ENCODE measurements around the gene RITA1. TPM values are rescaled to one million over a fixed set of nuclear protein-coding genes. Genes with fewer than 3 reads are reported as not detected.
"Not testable (repeated sequence)": the region's sequence is repeated elsewhere in the genome, so short reads cannot be mapped to it uniquely, and the experiment has no call there.

Gene RITA1
- total RNA-seq (12.7 TPM), polyA plus RNA-seq (ENCODE audit: insufficient read depth in 1 of 8, insufficient read length in 8 of 8, low replicate concordance in 1 of 8) (10 to 100 TPM in 4 of 8 donors, 1 to 10 TPM in 4; 9.3 to 11.7 (median 10.0) TPM)
- long read RNA-seq, donor 1, partial matches to known transcripts, result 0 of 5 reads
- long read RNA-seq, donor 1, other reads (novel, unspliced or antisense), result 0 of 5 reads
- long read RNA-seq, donor 2, partial matches to known transcripts, result 0 of 1 reads
- long read RNA-seq, donor 2, other reads (novel, unspliced or antisense), result 0 of 1 reads
- long read RNA-seq, donor 3, transcript RITA1-201 (4 exons, 2,053 nt), result major isoform, 12 of 14 reads
- long read RNA-seq, donor 3, partial matches to known transcripts, result 0 of 14 reads
- long read RNA-seq, donor 3, other reads (novel, unspliced or antisense), result 0 of 14 reads
- long read RNA-seq, donor 4, partial matches to known transcripts, result 0 of 3 reads
- long read RNA-seq, donor 4, other reads (novel, unspliced or antisense), result 0 of 3 reads
- long read RNA-seq, donor 5, transcript RITA1-201 (4 exons, 2,053 nt), result major isoform, 7 of 8 reads
- long read RNA-seq, donor 5, partial matches to known transcripts, result 0 of 8 reads
- long read RNA-seq, donor 5, other reads (novel, unspliced or antisense), result 0 of 8 reads
- long read RNA-seq, donor 6, transcript RITA1-201 (4 exons, 2,053 nt), result major isoform, 6 of 7 reads
- long read RNA-seq, donor 6, partial matches to known transcripts, result 0 of 7 reads
- long read RNA-seq, donor 6, other reads (novel, unspliced or antisense), result 0 of 7 reads
- long read RNA-seq, donor 7, partial matches to known transcripts, result 0 of 4 reads
- long read RNA-seq, donor 7, other reads (novel, unspliced or antisense), result 0 of 4 reads
- long read RNA-seq, donor 8, partial matches to known transcripts, result 0 of 1 reads
- long read RNA-seq, donor 8, other reads (novel, unspliced or antisense), result 0 of 1 reads
- long read RNA-seq, donor 9, partial matches to known transcripts, result 0 of 4 reads
- long read RNA-seq, donor 9, other reads (novel, unspliced or antisense), result 0 of 4 reads
- long read RNA-seq, donor 10, partial matches to known transcripts, result 0 of 5 reads
- long read RNA-seq, donor 10, other reads (novel, unspliced or antisense), result 0 of 5 reads
- long read RNA-seq, donor 11, partial matches to known transcripts, result 0 of 4 reads
- long read RNA-seq, donor 11, other reads (novel, unspliced or antisense), result 0 of 4 reads

GRCh38 chr12:113185180-113186032 is at the start of gene RITA1, which contains the start of gene DDX54:
TSS of gene RITA1 (plus strand) at chr12:113185721. CDS start at chr12:113186747, 1,026 bp downstream.
TSS of gene DDX54 (minus strand) at chr12:113185478. CDS start at chr12:113185451, 27 bp downstream.
- Histone ChIP-seq H3K27me3 (ENCODE audit: control insufficient read depth, insufficient read depth, low read length) (no peaks in the 10 kb centered on the region), H3K9me3 (replicated peaks; ENCODE audit: control insufficient read depth, low read depth, low read length) (no peaks in the 10 kb centered on the region), H3K27ac (ENCODE audit: low read length) (peak within 1 kb of the TSS; percentile 97), H3K4me3 (ENCODE audit: low read length) (peak within 1 kb of the TSS; percentile 98), H3K36me3 (ENCODE audit: control insufficient read depth, insufficient read depth, low read length) (peaks cover 25% of the 10 kb centered on the region), H3K4me1 (ENCODE audit: control insufficient read depth, insufficient read depth, low read length) (peaks cover 19% of the 10 kb centered on the region)
- under 1% methylated on average over 77 of the region's 89 CpGs for WGBS (ENCODE audit: insufficient coverage)
- peak; percentile 88 for DNase-seq

- Histone ChIP-seq H3K4me1 (ENCODE audit: control insufficient read depth, insufficient read depth, low read length) (peaks cover 4% of the 10 kb centered on the region), H3K36me3 (ENCODE audit: control insufficient read depth, insufficient read depth, low read length) (no peaks in the 10 kb centered on the region), H3K9me3 (replicated peaks; ENCODE audit: control insufficient read depth, low read depth, low read length) (no peaks in the 10 kb centered on the region), H3K4me3 (ENCODE audit: low read length) (no peak overlapping the region), H3K27ac (ENCODE audit: low read length) (no peak overlapping the region), H3K27me3 (ENCODE audit: control insufficient read depth, insufficient read depth, low read length) (peaks cover 27% of the 10 kb centered on the region)
- no peak for DNase-seq
- 73% methylated on average over 3 of the region's 21 CpGs for WGBS (ENCODE audit: insufficient coverage)
Observed at GRCh38 chr12:113136128-113136989, 49.2 kb upstream of the RITA1 start.

- no peak for DNase-seq
- WGBS (ENCODE audit: insufficient coverage), result 81% methylated on average over 4 of the region's 6 CpGs
- Histone ChIP-seq H3K36me3 (ENCODE audit: control insufficient read depth, insufficient read depth, low read length) (no peaks in the 10 kb centered on the region), H3K27ac (ENCODE audit: low read length) (no peak overlapping the region), H3K27me3 (ENCODE audit: control insufficient read depth, insufficient read depth, low read length) (peaks cover 27% of the 10 kb centered on the region), H3K4me1 (ENCODE audit: control insufficient read depth, insufficient read depth, low read length) (peaks cover 4% of the 10 kb centered on the region), H3K9me3 (replicated peaks; ENCODE audit: control insufficient read depth, low read depth, low read length) (no peaks in the 10 kb centered on the region), H3K4me3 (ENCODE audit: low read length) (no peak overlapping the region)
Observed at GRCh38 chr12:113136990-113137511, 48.5 kb upstream of the RITA1 start.

GRCh38 chr12:113137861-113138783 is 47.4 kb upstream of the RITA1 start:
- no peak for DNase-seq
- 81% methylated on average over 11 of the region's 12 CpGs for WGBS (ENCODE audit: insufficient coverage)
- H3K9me3 ChIP-seq (replicated peaks; ENCODE audit: control insufficient read depth, low read depth, low read length), result no peaks in the 10 kb centered on the region
- peaks cover 4% of the 10 kb centered on the region for H3K4me1 ChIP-seq (ENCODE audit: control insufficient read depth, insufficient read depth, low read length)
- no peak overlapping the region for H3K4me3 ChIP-seq (ENCODE audit: low read length)
- no peaks in the 10 kb centered on the region for H3K36me3 ChIP-seq (ENCODE audit: control insufficient read depth, insufficient read depth, low read length)
- peaks cover 27% of the 10 kb centered on the region for H3K27me3 ChIP-seq (ENCODE audit: control insufficient read depth, insufficient read depth, low read length)
- H3K27ac ChIP-seq (ENCODE audit: low read length), result no peak overlapping the region

- WGBS (ENCODE audit: insufficient coverage), result 50% methylated on average over 2 of the region's 3 CpGs
- no peak overlapping the region for H3K27ac ChIP-seq (ENCODE audit: low read length)
- no peak overlapping the region for H3K4me3 ChIP-seq (ENCODE audit: low read length)
- H3K36me3 ChIP-seq (ENCODE audit: control insufficient read depth, insufficient read depth, low read length), result no peaks in the 10 kb centered on the region
- no peak for DNase-seq
- H3K4me1 ChIP-seq (ENCODE audit: control insufficient read depth, insufficient read depth, low read length), result peaks cover 4% of the 10 kb centered on the region
- H3K9me3 ChIP-seq (replicated peaks; ENCODE audit: control insufficient read depth, low read depth, low read length), result no peaks in the 10 kb centered on the region
- H3K27me3 ChIP-seq (ENCODE audit: control insufficient read depth, insufficient read depth, low read length), result peaks cover 27% of the 10 kb centered on the region
Observed at GRCh38 chr12:113138826-113139225, 46.7 kb upstream of the RITA1 start.

DNA sequence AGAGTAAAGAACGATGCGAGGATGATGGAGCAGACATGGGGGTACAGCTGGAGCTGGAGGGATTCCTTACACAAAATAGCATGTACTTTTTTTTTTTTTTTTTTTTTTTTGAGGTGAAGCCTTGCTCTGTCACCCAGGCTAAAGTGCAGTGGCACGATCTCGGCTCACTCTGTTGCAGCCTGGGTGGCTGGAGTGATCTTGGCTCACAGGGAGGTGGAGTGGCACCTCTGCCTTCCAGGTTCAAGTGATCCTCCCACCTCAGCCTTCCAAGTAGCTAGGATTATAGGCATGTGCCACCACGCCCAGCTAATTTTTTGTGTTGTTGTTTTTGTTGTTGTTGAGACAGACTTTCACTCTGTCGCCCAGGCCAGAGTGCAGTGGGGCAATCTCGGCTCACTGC is 44.8 kb upstream of the RITA1 start:
- WGBS (ENCODE audit: insufficient coverage), result 73% methylated on average over 4 of the region's 7 CpGs

DNA sequence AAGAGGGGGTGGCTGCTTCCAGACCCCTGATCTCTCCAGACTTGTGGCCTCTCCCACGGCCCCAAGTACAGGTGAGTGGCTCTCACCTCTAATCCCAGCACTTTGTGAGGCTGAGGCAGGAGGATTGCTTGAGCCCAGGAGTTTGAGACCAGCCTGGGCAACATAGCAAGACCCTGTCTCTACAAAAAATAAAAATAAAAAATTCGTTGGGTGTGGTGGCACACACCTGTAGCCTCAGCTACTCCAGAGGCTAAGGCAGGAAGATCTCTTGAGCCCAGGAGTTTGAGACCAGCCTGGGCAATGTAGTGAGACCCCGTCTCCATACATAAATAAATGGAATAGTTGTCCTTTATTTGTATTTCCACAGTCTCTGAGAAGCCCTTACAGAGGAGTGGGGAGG is 43.8 kb upstream of the RITA1 start:
- H3K27me3 ChIP-seq (ENCODE audit: control insufficient read depth, insufficient read depth, low read length); H3K4me1 ChIP-seq (ENCODE audit: control insufficient read depth, insufficient read depth, low read length); H3K27ac ChIP-seq (ENCODE audit: low read length); DNase-seq; H3K9me3 ChIP-seq (replicated peaks; ENCODE audit: control insufficient read depth, low read depth, low read length); H3K36me3 ChIP-seq (ENCODE audit: control insufficient read depth, insufficient read depth, low read length); H3K4me3 ChIP-seq (ENCODE audit: low read length): not testable (repeated sequence)
- WGBS (ENCODE audit: insufficient coverage), result no CpG with 5 or more reads among the region's 3 CpGs

More for the DNA sequence above, 44.8 kb upstream of the RITA1 start:
- H3K27ac ChIP-seq (ENCODE audit: low read length), result no peak overlapping the region
- H3K27me3 ChIP-seq (ENCODE audit: control insufficient read depth, insufficient read depth, low read length), result peaks cover 15% of the 10 kb centered on the region
- no peaks in the 10 kb centered on the region for H3K36me3 ChIP-seq (ENCODE audit: control insufficient read depth, insufficient read depth, low read length)
- no peak for DNase-seq
- H3K4me1 ChIP-seq (ENCODE audit: control insufficient read depth, insufficient read depth, low read length), result no peaks in the 10 kb centered on the region
- no peaks in the 10 kb centered on the region for H3K9me3 ChIP-seq (replicated peaks; ENCODE audit: control insufficient read depth, low read depth, low read length)
- no peak overlapping the region for H3K4me3 ChIP-seq (ENCODE audit: low read length)

Measured in muscle of leg (tissue), 16 donors.